T-cell (primary cell): Measurements from ENCODE around the gene UFD1. TPM values are rescaled to one million over a fixed set of nuclear protein-coding genes. Genes with fewer than 3 reads are reported as not detected.
"Not testable (repeated sequence)": the region's sequence is repeated elsewhere in the genome, so short reads cannot be mapped to it uniquely, and the experiment has no call there.

Source experiments
- ATAC-seq, 4 experiments: fragments of 200-7000 bp in 3 of 4; fragments of 150-1000 bp in 1 of 4; cut with Tn5 transposase; replicated peaks in 1 of 4; 1 replicate in 3 of 4; 2 replicates in 1 of 4; pipeline ENCODE4 v1.10.0; 2021; ENCODE audit warnings: moderate library complexity in 3 of 4, mild to moderate bottlenecking in 2 of 4, moderate number of reproducible peaks in 1 of 4
- CTCF ChIA-PET, 2 donors: fragments of 300-600 bp; sonication (Branson Sonifier 250); formaldehyde crosslinking; loops; one replicate each; lab custom pipeline; 2022; ENCODE audit warnings: antibody characterized with exemption in 2 of 2; lab: Charles Lee
- POLR2A ChIA-PET, 2 donors: fragments of 300-600 bp; sonication (Branson Sonifier 250); formaldehyde crosslinking; loops; one replicate each; lab custom pipeline; 2022; ENCODE audit warnings: antibody characterized with exemption in 2 of 2; lab: Charles Lee
- DNase-seq, 35 experiments: peaks; one replicate each; pipeline versions ENCODE4 v3.0.0 to v3.0.0-alpha.2; 2013 to 2023
- H3K27ac ChIP-seq: one replicate; pipeline ENCODE4 v1.5.1; 2013; ENCODE audit warnings: low read length
- H3K27me3 ChIP-seq, 2 experiments: replicated peaks in 1 of 2; 1 replicate in 1 of 2; 2 replicates in 1 of 2; pipeline versions ENCODE4 v1.6.1 to v1.7.0; 2013; ENCODE audit warnings: low read length in 1 of 2, mixed read lengths in 1 of 2; ENCODE audit not compliant: control insufficient read depth in 2 of 2, insufficient read depth in 2 of 2; ENCODE audit errors: extremely low read depth in 1 of 2
- H3K36me3 ChIP-seq, 2 donors: 1 replicate in 1 of 2; 2 replicates in 1 of 2; pipeline versions ENCODE4 v1.6.1 to v1.7.0; 2013; ENCODE audit warnings: low read length in 1 of 2; ENCODE audit not compliant: control insufficient read depth in 2 of 2, insufficient read depth in 1 of 2; ENCODE audit errors: extremely low read depth in 1 of 2
- H3K4me1 ChIP-seq, 2 experiments: 1 replicate in 1 of 2; 2 replicates in 1 of 2; pipeline versions ENCODE4 v1.6.1 to v1.7.0; 2013; ENCODE audit warnings: low read length in 2 of 2, mixed read lengths in 1 of 2; ENCODE audit not compliant: insufficient read depth in 2 of 2, control insufficient read depth in 1 of 2; ENCODE audit errors: extremely low read depth in 1 of 2
- H3K4me3 ChIP-seq, 2 donors: 1 replicate in 1 of 2; 2 replicates in 1 of 2; pipeline versions ENCODE4 v1.5.1 to v1.7.0; 2013; ENCODE audit warnings: mild to moderate bottlenecking in 2 of 2, low read length in 1 of 2, moderate library complexity in 1 of 2; ENCODE audit not compliant: control insufficient read depth in 1 of 2; ENCODE audit errors: extremely low read depth in 1 of 2
- H3K9me3 ChIP-seq: 2 replicates; pipeline ENCODE4 v1.7.0; 2013
- H3K27ac Mint-ChIP-seq, 2 donors: one replicate each; pipeline ENCODE4 v1.8.0; 2020 to 2021; ENCODE audit warnings: mild to moderate bottlenecking in 2 of 2, mixed read lengths in 2 of 2
- H3K27me3 Mint-ChIP-seq, 2 donors: one replicate each; pipeline ENCODE4 v1.8.0; 2021 to 2022; ENCODE audit warnings: mixed read lengths in 2 of 2
- H3K36me3 Mint-ChIP-seq: one replicate; pipeline ENCODE4 v1.8.0; 2021; ENCODE audit warnings: mixed read lengths
- H3K4me1 Mint-ChIP-seq, 3 donors: one replicate each; pipeline ENCODE4 v1.8.0; 2020 to 2022; ENCODE audit warnings: mixed read lengths in 3 of 3, mild to moderate bottlenecking in 1 of 3
- H3K4me3 Mint-ChIP-seq, 3 donors: one replicate each; pipeline ENCODE4 v1.8.0; 2020 to 2022; ENCODE audit warnings: mild to moderate bottlenecking in 3 of 3, mixed read lengths in 3 of 3, moderate library complexity in 3 of 3
- H3K9me3 Mint-ChIP-seq, 3 donors: one replicate each; pipeline ENCODE4 v1.8.0; 2020 to 2022; ENCODE audit warnings: mixed read lengths in 3 of 3
- WGBS: methylation state at CpG from one replicate; pipeline ENCODE4 v1.1.5; 2013; ENCODE audit warnings: missing lambda C conversion rate; ENCODE audit not compliant: insufficient coverage; 5-methylcytosine and 5-hydroxymethylcytosine counted together
- total RNA-seq, 35 experiments: library from RNA in 6 of 35; stranded (reverse) in 6 of 35; fragments of 120-200 nt in 1 of 35; gene quantifications; one replicate each; pipeline versions ENCODE4 v1.2.1 to v1.2.4 and lab custom pipeline; 2013 to 2026

The UFD1 gene
- total RNA-seq, 5 donors from 2014 or later (not counting 1 experiment from before 2014, with no cell fraction given) = 52.9 to 85.1 (median 60.0) TPM

- Mint-ChIP-seq H3K27ac (peak overlapping the region in 1 of 2 donors; percentile 11), H3K4me1 (peaks cover 13 to 27% (median 13%) of the 10 kb centered on the region in 3 donors), H3K36me3 (peaks cover 17% of the 10 kb centered on the region)
- H3K9me3 ChIP-seq, H3K4me3 ChIP-seq, CTCF ChIA-PET, DNase-seq, H3K9me3 Mint-ChIP-seq, H3K4me3 Mint-ChIP-seq, H3K27ac ChIP-seq, ATAC-seq, H3K27me3 Mint-ChIP-seq, POLR2A ChIA-PET, H3K27me3 ChIP-seq: not testable (repeated sequence)
- Histone ChIP-seq H3K4me1 (peaks cover 0 to 14% of the 10 kb centered on the region in 2 experiments), H3K36me3 (peaks cover 0 to 11% of the 10 kb centered on the region in 2 donors)
- WGBS = 100% methylated on average over 2 of the region's 9 CpGs
These were observed 42.4 kb downstream of the UFD1 start for GRCh38 chr22:19436444-19437161.

- Mint-ChIP-seq H3K27ac (no peak overlapping the region), H3K9me3 (no peaks in the 10 kb centered on the region), H3K4me3 (peak overlapping the region in 1 of 3 donors; percentile 93), H3K36me3 (peaks cover 11% of the 10 kb centered on the region), H3K27me3 (no peaks in the 10 kb centered on the region), H3K4me1 (peaks cover 21 to 28% (median 21%) of the 10 kb centered on the region in 3 donors)
- ChIA-PET CTCF (no interaction called here), POLR2A (no interaction called here)
- H3K27me3 ChIP-seq = no peaks in the 10 kb centered on the region
- no peak overlapping the region for H3K4me3 ChIP-seq
- 100% methylated on average over 1 of the region's 2 CpGs for WGBS
- no peak overlapping the region for H3K27ac ChIP-seq
- DNase-seq = no peak
- ATAC-seq = no peak
- peaks cover 0 to 11% of the 10 kb centered on the region in 2 donors for H3K36me3 ChIP-seq
- no peaks in the 10 kb centered on the region for H3K9me3 ChIP-seq
- H3K4me1 ChIP-seq = peaks cover 9 to 25% of the 10 kb centered on the region in 2 experiments
These were observed 44.0 kb downstream of the UFD1 start for GRCh38 chr22:19434829-19435580.

GRCh38 chr22:19434401-19434800 lies 44.6 kb downstream of the UFD1 start:
- peaks cover 12 to 28% of the 10 kb centered on the region in 2 experiments for H3K4me1 ChIP-seq
- peaks cover 0 to 11% of the 10 kb centered on the region in 2 donors for H3K36me3 ChIP-seq
- H3K4me1 Mint-ChIP-seq = peaks cover 27 to 34% (median 27%) of the 10 kb centered on the region in 3 donors
- ChIA-PET POLR2A (no interaction called here), CTCF (no interaction called here)
- H3K27ac Mint-ChIP-seq = peak overlapping the region; percentile 28 to 69
- H3K4me3 ChIP-seq = no peak overlapping the region
- H3K27ac ChIP-seq = no peak overlapping the region
- 86% methylated on average over 1 of the region's 7 CpGs for WGBS
- peaks cover 11% of the 10 kb centered on the region for H3K36me3 Mint-ChIP-seq
- no peaks in the 10 kb centered on the region for H3K27me3 ChIP-seq
- H3K4me3 Mint-ChIP-seq = peak overlapping the region; percentile 21 to 93 (median 45)
- H3K9me3 ChIP-seq = no peaks in the 10 kb centered on the region
- no peak for ATAC-seq
- H3K27me3 Mint-ChIP-seq = no peaks in the 10 kb centered on the region
- DNase-seq = no peak
- no peaks in the 10 kb centered on the region for H3K9me3 Mint-ChIP-seq

- Mint-ChIP-seq H3K27me3 (no peaks in the 10 kb centered on the region), H3K9me3 (no peaks in the 10 kb centered on the region), H3K4me1 (peaks cover 41 to 50% (median 43%) of the 10 kb centered on the region in 3 donors), H3K4me3 (peak within 1 kb of the TSS; percentile 87 to 93 (median 91)), H3K36me3 (peaks cover 13% of the 10 kb centered on the region), H3K27ac (peak within 1 kb of the TSS; percentile 92)
- H3K27ac ChIP-seq = peak within 1 kb of the TSS; percentile 92
- H3K27me3 ChIP-seq = no peaks in the 10 kb centered on the region
- peak within 1 kb of the TSS; percentile 93 to 98 for H3K4me3 ChIP-seq
- DNase-seq (peak; percentile 70 to 90 (median 79)), ATAC-seq (peak; percentile 89 to 91 (median 90))
- ChIA-PET CTCF (no interaction called here), POLR2A (no interaction called here)
- H3K9me3 ChIP-seq = no peaks in the 10 kb centered on the region
- H3K4me1 ChIP-seq = peaks cover 14 to 38% of the 10 kb centered on the region in 2 experiments
- WGBS = under 1% methylated on average over 74 of the region's 74 CpGs
- H3K36me3 ChIP-seq = peaks cover 0 to 15% of the 10 kb centered on the region in 2 donors
These were observed 46.7 kb downstream of the UFD1 start, which contains the start of gene MRPL40 for GRCh38 chr22:19432133-19432851. TSS of gene MRPL40 (plus strand) at chr22:19432545. CDS start at chr22:19432555, 10 bp downstream.

GRCh38 chr22:19431649-19432132 lies 47.3 kb downstream of the UFD1 start, which contains the start of gene HIRA:
TSS of gene HIRA (minus strand) at chr22:19431733. CDS start at chr22:19431476, 257 bp downstream.
- H3K9me3 ChIP-seq = no peaks in the 10 kb centered on the region
- H3K27ac Mint-ChIP-seq = peak within 1 kb of the TSS; percentile 92
- H3K36me3 Mint-ChIP-seq = peaks cover 12% of the 10 kb centered on the region
- H3K4me1 ChIP-seq = peaks cover 14 to 42% of the 10 kb centered on the region in 2 experiments
- H3K9me3 Mint-ChIP-seq = no peaks in the 10 kb centered on the region
- no peaks in the 10 kb centered on the region for H3K27me3 Mint-ChIP-seq
- H3K4me1 Mint-ChIP-seq = peaks cover 47 to 54% (median 49%) of the 10 kb centered on the region in 3 donors
- ChIA-PET CTCF (no interaction called here), POLR2A (interaction anchor here in 1 of 2 donors (0.6 kb wide), 1 partner anchor 418 kb away, joined by 5 read pairs; no protein-coding TSS in a partner anchor)
- H3K27me3 ChIP-seq = no peaks in the 10 kb centered on the region
- peak within 1 kb of the TSS; percentile 87 to 93 (median 91) for H3K4me3 Mint-ChIP-seq
- H3K36me3 ChIP-seq = peaks cover 0 to 16% of the 10 kb centered on the region in 2 donors
- H3K27ac ChIP-seq = peak within 1 kb of the TSS; percentile 92
- peak; percentile 70 to 74 (median 73) for ATAC-seq
- WGBS = 0% methylated on average over 62 of the region's 66 CpGs
- H3K4me3 ChIP-seq = peak within 1 kb of the TSS; percentile 93 to 98
- peak; percentile 57 to 91 (median 78) for DNase-seq
